MCF 10A (cell line): ENCODE data around the gene AGAP1. TPM values are rescaled to one million over a fixed set of nuclear protein-coding genes. Genes with fewer than 3 reads are reported as not detected.

ENCODE experiments used
- BruUV-seq: library from RNA; stranded (reverse); fragments of 400-500 nt; replicated peaks from 2 replicates; lab custom pipeline; 2021; lab: Mats Ljungman, UMichigan
- CTCF ChIA-PET: fragments of 300-600 bp; sonication (Branson Sonifier 250); formaldehyde crosslinking; extraction: SDS; loops from one replicate; lab custom pipeline; 2021; ENCODE audit warnings: antibody characterized with exemption, inconsistent platforms; lab: Yijun Ruan, JAX
- POLR2A ChIA-PET: fragments of 300-600, 350-650 bp; sonication (Branson Sonifier 250); formaldehyde crosslinking; extraction: SDS; loops from one replicate; lab custom pipeline; 2020; ENCODE audit warnings: antibody characterized with exemption, inconsistent platforms; lab: Yijun Ruan, JAX
- DNase-seq: peaks from one replicate; pipeline ENCODE4 v3.0.0-alpha.2; 2018; ENCODE audit not compliant: unreplicated experiment
- H3K27ac Mint-ChIP-seq: one replicate; pipeline ENCODE4 v1.8.0; 2022; ENCODE audit warnings: mild to moderate bottlenecking, low read depth, mixed read lengths; ENCODE audit not compliant: unreplicated experiment
- H3K27me3 Mint-ChIP-seq: one replicate; pipeline ENCODE4 v1.8.0; 2022; ENCODE audit warnings: mixed read lengths; ENCODE audit not compliant: insufficient read depth, unreplicated experiment
- H3K36me3 Mint-ChIP-seq: one replicate; pipeline ENCODE4 v1.8.0; 2022; ENCODE audit warnings: mild to moderate bottlenecking, moderate library complexity, mixed read lengths; ENCODE audit not compliant: insufficient read depth, unreplicated experiment
- H3K4me1 Mint-ChIP-seq: one replicate; pipeline ENCODE4 v1.8.0; 2022; ENCODE audit warnings: mixed read lengths; ENCODE audit not compliant: insufficient read depth, unreplicated experiment
- H3K4me3 Mint-ChIP-seq: one replicate; pipeline ENCODE4 v1.8.0; 2022; ENCODE audit warnings: mild to moderate bottlenecking, moderate library complexity, mixed read lengths; ENCODE audit not compliant: unreplicated experiment
- H3K9me3 Mint-ChIP-seq: one replicate; pipeline ENCODE4 v1.8.0; 2022; ENCODE audit warnings: mixed read lengths; ENCODE audit not compliant: unreplicated experiment
- intact Hi-C: fragments of 100-400 bp; cut with micrococcal nuclease; formaldehyde crosslinking; loops from 2 replicates; pipeline ENCODE4 v1.14.1; 2022
- total RNA-seq: library from RNA; stranded (reverse); gene quantifications from 2 replicates; pipeline ENCODE4 v1.2.3, GENCODE V29; 2022
- TF ChIP-seq, protein P1 (sequence below): fragments of 200-600 bp; IDR thresholded peaks from one replicate; pipeline ENCODE4 v1.8.0; 2022; ENCODE audit warnings: antibody characterized with exemption, mild to moderate bottlenecking; ENCODE audit not compliant: unreplicated experiment

Gene AGAP1
- total RNA-seq, 1 experiment from 2014 or later, result 41.3 TPM

- H3K4me3 Mint-ChIP-seq, result no peak overlapping the region
- TF ChIP-seq, protein P1, sequence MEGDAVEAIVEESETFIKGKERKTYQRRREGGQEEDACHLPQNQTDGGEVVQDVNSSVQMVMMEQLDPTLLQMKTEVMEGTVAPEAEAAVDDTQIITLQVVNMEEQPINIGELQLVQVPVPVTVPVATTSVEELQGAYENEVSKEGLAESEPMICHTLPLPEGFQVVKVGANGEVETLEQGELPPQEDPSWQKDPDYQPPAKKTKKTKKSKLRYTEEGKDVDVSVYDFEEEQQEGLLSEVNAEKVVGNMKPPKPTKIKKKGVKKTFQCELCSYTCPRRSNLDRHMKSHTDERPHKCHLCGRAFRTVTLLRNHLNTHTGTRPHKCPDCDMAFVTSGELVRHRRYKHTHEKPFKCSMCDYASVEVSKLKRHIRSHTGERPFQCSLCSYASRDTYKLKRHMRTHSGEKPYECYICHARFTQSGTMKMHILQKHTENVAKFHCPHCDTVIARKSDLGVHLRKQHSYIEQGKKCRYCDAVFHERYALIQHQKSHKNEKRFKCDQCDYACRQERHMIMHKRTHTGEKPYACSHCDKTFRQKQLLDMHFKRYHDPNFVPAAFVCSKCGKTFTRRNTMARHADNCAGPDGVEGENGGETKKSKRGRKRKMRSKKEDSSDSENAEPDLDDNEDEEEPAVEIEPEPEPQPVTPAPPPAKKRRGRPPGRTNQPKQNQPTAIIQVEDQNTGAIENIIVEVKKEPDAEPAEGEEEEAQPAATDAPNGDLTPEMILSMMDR, result no peak
- ChIA-PET CTCF (interaction anchor here (0.6 to 2.5 kb wide), 3 partner anchors 9 to 1033 kb away, joined by 3 to 12 read pairs (median 3); no protein-coding TSS in a partner anchor), POLR2A (no interaction called here)
- no TSS peak for BruUV-seq
- no peaks in the 10 kb centered on the region for H3K4me1 Mint-ChIP-seq
- no peak for DNase-seq
- H3K36me3 Mint-ChIP-seq, result no peaks in the 10 kb centered on the region
- intact Hi-C loops, result no loop called here
- no peaks in the 10 kb centered on the region for H3K9me3 Mint-ChIP-seq
- no peaks in the 10 kb centered on the region for H3K27me3 Mint-ChIP-seq
- no peak overlapping the region for H3K27ac Mint-ChIP-seq
These were observed 90.2 kb downstream of the AGAP1 start for GRCh38 chr2:235583925-235584637.

GRCh38 chr2:235584638-235585007 is 90.8 kb downstream of the AGAP1 start:
- ChIA-PET CTCF (interaction anchor here (2.5 kb wide), 1 partner anchor 9 kb away, joined by 12 read pairs; no protein-coding TSS in a partner anchor), POLR2A (interaction anchor here (0.5 kb wide), 1 partner anchor 161 kb away, joined by 5 read pairs; no protein-coding TSS in a partner anchor)
- no peak for DNase-seq
- Mint-ChIP-seq H3K36me3 (no peaks in the 10 kb centered on the region), H3K4me1 (no peaks in the 10 kb centered on the region), H3K27ac (no peak overlapping the region), H3K4me3 (no peak overlapping the region), H3K9me3 (no peaks in the 10 kb centered on the region), H3K27me3 (no peaks in the 10 kb centered on the region)
- no TSS peak for BruUV-seq
- TF ChIP-seq, protein P1, result no peak
- intact Hi-C loops, result no loop called here

DNA sequence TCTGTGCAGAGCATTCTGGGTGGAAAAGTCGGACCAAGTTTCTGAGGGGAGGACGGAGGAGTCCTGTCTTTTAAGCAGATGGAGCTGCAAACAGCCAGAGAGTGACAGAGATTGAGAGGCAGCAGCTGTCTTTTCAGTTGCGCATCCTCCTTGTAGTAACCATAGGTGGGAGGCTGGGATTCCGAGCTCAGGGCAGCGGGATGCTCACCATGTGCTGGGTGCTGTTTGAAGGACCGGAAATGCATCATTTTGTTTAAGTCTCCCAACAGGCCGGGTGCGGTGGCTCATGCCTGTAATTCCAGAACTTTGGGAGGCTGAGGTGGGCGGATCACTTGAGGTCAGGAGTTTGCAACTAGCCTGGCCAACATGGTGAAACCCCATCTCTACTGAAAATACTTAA is 93.4 kb downstream of the AGAP1 start:
- Mint-ChIP-seq H3K4me3 (no peak overlapping the region), H3K27me3 (no peaks in the 10 kb centered on the region), H3K36me3 (peaks cover 16% of the 10 kb centered on the region), H3K9me3 (no peaks in the 10 kb centered on the region), H3K4me1 (peaks cover 7% of the 10 kb centered on the region), H3K27ac (no peak overlapping the region)
- BruUV-seq, result no TSS peak
- intact Hi-C loops, result no loop called here
- DNase-seq, result no peak
- ChIA-PET CTCF (interaction anchor here (0.7 to 1.1 kb wide), 2 partner anchors 8 to 380 kb away, joined by 3 to 4 read pairs; no protein-coding TSS in a partner anchor), POLR2A (interaction anchor here (0.6 kb wide), 1 partner anchor 144 kb away, joined by 3 read pairs; no protein-coding TSS in a partner anchor)
- TF ChIP-seq, protein P1, result no peak

GRCh38 chr2:235588750-235589149 is 94.9 kb downstream of the AGAP1 start:
- no peaks in the 10 kb centered on the region for H3K27me3 Mint-ChIP-seq
- DNase-seq, result no peak
- peaks cover 16% of the 10 kb centered on the region for H3K4me1 Mint-ChIP-seq
- H3K4me3 Mint-ChIP-seq, result no peak overlapping the region
- POLR2A ChIA-PET, result no interaction called here
- peaks cover 16% of the 10 kb centered on the region for H3K36me3 Mint-ChIP-seq
- intact Hi-C loops, result no loop called here
- H3K9me3 Mint-ChIP-seq, result no peaks in the 10 kb centered on the region
- TF ChIP-seq, protein P1, result no peak
- BruUV-seq, result no TSS peak
- no peak overlapping the region for H3K27ac Mint-ChIP-seq
- CTCF ChIA-PET, result interaction anchor here (0.6 to 13.3 kb wide), 5 partner anchors 50 to 453 kb away, joined by 3 to 240 read pairs (median 5); no protein-coding TSS in a partner anchor
